ENCODE data around the gene COL4A2.

The COL4A2 gene

GRCh38 chr13:110548891-110549794 lies 242.1 kb downstream of the COL4A2 start:
- DNase-seq: no peak

DNA sequence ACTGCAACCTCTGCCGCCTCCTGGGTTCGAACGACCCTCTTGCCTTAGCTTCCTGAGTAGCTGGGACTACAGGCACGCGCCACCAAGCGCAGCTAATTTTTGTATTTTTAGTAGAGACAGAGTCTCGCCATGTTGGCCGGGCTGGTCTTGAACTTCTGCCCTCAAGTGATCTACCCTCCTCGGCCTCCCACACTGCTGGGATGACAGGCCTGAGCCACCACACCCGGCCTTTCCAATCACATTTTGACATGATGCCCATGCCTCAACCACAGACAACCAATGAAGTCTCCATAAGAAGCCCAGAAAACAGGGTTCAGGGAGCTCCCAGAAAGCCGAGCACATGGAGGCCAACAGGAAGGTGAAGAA lies 242.7 kb downstream of the COL4A2 start:
- no peak for DNase-seq

DNA sequence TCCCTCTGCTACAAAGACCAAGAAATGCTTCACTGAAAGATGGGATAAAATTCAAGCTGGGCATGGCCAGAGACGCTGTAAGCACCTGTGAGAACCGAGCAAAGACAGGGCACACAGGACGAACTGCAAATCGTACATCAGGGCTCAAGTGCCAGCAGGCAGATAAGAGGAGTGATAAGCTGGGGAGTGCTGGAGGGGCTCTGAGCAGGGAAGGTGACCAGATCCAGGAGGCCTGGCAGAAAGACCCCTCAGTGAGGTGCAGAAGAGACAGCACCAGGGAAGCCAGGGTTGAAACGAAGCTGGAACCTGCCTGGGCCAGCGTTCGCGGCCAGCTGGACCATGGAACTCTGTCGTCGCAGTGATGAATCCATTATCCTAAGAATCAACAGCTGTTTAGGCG lies 244.2 kb downstream of the COL4A2 start:
- DNase-seq: no peak

DNA sequence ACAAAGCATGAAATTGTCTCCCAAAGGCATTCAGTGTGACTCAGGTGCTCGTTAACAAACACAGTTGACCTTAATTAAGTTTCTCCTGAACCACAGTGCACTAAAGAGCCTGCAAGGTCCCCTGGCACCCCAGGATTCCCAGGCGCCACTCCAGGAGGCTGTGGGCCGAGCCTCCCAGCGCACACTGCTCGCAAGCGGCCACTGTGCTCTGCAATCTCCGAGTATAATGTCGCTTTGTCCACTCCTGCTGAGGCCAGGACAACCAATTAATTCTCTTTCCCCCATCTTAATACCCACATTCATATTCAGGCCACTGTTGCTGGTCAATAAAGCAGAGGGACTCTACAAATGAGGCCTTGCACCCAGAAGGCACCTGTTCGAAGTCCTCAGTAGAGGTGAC lies 245.7 kb downstream of the COL4A2 start:
- no peak for DNase-seq

GRCh38 chr13:110553417-110553816 lies 246.3 kb downstream of the COL4A2 start:
- DNase-seq: no peak

GRCh38 chr13:110554227-110554836 lies 247.2 kb downstream of the COL4A2 start:
- no peak for DNase-seq

DNA sequence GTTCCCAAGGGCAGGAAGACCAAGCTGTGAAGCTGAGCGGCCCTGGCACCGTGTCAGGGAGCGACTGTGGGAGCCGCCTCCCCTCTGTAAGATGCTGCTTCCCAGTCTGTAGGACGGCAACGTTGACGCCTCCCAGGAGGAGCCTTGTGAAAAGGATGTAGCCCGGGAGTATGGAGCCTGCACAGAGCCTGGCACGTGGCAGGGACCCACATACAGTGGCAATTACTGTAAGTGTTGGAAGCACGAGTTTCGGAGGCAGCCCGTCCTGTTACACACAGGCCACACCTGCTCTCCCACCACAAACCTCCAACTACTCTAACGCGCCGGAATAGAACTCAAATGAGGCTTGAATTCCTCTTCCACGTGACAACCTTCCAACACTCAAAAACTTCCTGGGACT lies 247.9 kb downstream of the COL4A2 start:
- DNase-seq: no peak

DNA sequence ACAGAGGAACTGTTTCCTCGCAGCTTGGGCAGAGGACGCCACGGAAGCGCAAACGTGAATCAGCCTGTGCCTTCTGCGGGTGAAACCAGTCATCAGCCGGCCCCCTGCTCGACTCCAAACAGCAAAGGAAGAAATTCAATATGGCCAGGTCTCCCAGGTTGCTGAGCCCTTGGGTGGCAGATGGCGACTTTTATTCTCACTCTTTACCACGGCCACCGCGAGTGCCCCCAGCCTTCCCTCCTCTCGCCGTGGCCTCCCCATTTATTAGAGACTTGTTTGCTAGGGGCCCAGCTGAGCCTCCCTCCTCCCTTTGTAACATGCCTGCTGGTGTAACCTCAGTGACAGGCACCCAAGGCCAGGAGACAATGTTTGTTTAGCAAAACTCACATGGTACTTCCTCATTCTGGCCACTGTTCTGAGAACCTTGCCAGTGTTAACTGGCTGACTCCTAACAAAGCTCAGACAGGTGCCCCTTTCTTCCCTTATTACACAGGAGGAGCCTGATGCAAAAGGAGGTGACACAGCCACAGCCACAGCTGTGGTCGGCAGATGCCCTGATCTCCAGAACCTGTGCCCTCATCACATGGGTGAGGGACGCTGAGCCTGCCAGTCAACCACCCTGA lies 248.6 kb downstream of the COL4A2 start:
- DNase-seq: peak; percentile 45

DNA sequence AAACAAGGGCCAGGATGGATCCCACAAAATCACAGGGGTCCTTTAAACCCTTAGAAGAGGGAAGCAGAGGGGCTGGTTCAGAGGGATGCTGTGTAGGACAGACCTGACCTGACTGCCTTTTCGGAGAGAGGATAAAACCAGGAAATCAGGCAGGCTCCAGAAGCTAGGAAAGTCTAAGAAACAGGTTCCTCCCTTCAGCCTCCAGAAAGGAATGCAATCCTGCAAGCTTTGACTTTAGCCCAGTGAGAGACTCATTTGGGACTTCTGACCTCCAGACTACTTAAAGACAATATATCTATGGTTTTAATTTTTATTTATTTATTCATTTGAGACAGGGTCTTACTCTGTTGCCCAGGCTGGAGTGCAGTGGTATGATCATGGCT lies 249.1 kb downstream of the COL4A2 start:
- DNase-seq: no peak

- no peak for DNase-seq
Observed at GRCh38 chr13:110557082-110557481, 250.0 kb downstream of the COL4A2 start.

- DNase-seq: no peak
Observed at GRCh38 chr13:110557610-110558305, 250.7 kb downstream of the COL4A2 start.

GRCh38 chr13:110559429-110559943 lies 252.4 kb downstream of the COL4A2 start:
- no peak for DNase-seq

DNA sequence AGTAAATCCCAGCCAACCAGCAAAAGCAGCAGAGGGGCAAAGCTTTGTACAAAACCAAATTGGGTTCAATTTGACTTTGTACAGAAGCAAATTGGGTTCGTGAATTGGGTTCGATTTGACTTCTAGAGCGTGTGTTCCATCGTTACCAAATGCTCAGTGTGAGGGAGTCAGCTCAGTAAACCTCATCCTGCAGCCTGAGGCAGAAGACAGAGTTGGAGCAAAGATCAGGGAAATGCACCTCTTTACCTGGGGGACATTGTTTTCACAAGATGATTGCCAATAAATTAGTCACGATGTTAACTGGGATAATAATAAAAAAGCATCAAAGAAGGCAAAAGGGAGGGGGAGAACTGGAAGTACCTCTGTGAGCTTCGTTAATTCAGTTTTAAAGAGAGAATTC lies 252.9 kb downstream of the COL4A2 start:
- DNase-seq: no peak

DNA sequence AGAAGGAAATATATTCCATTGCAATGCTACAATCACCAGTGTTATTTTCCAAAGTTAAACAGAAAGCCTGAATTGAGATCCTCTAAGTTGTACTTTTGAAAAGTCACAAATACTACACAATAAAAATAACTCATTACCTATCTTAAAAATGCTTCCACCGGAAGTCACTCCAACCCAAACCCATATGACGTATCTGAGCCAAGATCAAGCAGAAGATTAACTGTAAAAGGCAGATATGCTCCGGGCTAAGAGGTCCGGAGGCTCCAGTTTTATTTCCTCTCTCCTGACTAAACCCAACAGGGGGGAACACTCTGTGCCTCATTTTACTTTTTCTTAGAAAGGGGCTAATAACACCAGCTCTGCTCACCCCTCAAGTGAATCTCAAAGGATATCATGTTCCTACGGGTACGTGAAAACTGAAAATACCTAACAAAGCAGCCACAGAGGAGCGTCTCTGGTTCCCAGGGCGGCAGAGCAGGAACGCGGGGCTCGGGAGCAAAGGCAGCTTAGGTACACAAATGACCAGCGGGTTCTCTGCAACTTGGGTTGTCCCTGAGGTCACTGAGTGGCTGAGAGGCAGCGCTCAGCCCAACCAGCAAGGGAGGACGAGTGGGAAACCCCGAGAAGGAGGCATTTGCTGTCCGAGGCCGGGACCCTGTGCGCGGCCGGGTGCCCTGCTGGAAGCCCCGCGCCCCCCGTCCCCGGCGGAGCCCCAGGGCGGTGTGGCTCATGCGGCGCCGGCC lies 253.7 kb downstream of the COL4A2 start:
- no peak for DNase-seq

DNA sequence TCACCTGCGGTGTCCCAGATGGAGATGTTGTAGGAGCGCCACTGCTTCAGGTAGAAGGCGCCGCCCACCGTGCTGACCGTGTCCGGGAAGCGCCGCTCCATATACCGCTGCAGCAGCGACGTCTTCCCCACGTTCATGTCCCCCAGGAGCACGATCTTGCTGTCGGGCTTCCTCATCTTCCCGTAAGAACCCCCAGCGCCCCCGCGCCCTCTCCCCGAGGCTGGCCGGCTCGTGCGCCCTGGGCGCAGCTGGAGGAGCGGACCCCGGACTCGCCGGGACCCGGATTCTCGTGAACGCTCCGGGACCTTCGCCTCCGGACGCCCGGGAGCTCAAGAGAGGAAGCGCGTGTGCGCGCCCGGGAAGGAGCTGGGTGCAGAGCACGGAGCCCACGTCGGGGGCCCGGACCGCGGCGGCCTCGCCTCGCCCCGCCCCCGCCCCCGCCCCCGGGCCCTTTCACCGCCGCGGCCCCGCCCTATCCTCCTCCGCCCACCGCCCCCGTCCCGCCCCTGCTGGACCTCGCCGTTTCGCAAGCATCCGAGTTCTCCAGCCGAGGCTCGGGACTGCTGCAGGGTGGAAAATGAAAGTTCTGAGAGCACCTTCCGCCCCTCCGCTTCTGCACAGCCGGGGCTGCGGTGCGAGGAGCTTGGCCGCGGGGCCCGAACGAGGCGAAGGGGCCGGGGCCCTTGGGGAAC lies 254.4 kb downstream of the COL4A2 start, which contains the start of gene RAB20:
RAB20 (minus strand) TSS at position 379 of the 692 bp plus-strand sequence; CDS start at position 176, 203 bp downstream.
- DNase-seq: peak; percentile 70

DNA sequence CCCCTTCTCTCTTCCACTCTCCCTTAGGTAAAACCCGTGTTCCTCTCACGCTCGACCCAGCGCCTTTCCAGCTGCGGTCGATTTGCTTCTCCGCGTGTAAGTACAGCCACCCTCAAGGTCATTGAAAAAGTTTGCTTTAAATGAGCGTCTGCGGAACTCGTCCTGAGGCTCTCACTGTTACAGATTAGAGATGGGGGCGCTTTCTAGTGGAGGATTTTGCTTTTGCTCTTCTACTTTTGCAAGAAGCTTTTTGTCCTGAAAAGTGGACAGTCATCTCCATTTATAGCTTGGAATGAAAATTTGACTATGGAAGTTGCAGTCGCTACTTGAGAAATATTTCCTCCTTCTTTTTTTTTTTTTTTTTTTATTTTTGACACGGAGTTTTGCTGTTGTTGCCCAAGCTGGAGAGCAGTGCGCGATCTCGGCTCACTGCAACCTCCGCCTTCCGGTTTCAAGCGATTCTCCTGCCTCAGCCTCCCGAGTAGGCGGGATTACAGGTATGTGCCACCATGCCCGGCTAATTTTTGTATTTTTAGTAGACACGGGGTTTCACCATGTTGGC lies 255.0 kb downstream of the COL4A2 start:
- no peak for DNase-seq
